Activated naive CD8-positive, alpha-beta T cell treated with anti-CD3 and anti-CD28 coated beads, Interleukin-2, amount 10 ng/mL, durations not matched to agents 7 days and 5 days (primary cell): Measurements from ENCODE around the gene SLC25A48. TPM values are rescaled to one million over a fixed set of nuclear protein-coding genes. Genes with fewer than 3 reads are reported as not detected.

Source experiments
- ATAC-seq: fragments of 150-1000 bp; cut with Tn5 transposase; one replicate; pipeline ENCODE4 v1.10.0; 2021; ENCODE audit warnings: low read depth, moderate library complexity
- POLR2A ChIA-PET: fragments of 350-600 bp; sonication (Branson Sonifier 250); formaldehyde crosslinking; loops from one replicate; lab custom pipeline; 2021; ENCODE audit warnings: antibody characterized with exemption; lab: Charles Lee
- DNase-seq: peaks from one replicate; pipeline ENCODE4 v3.0.0; 2021
- H3K27ac Mint-ChIP-seq: one replicate; pipeline ENCODE4 v1.8.0; 2022; ENCODE audit warnings: mild to moderate bottlenecking, mixed read lengths
- H3K27me3 Mint-ChIP-seq: one replicate; pipeline ENCODE4 v1.8.0; 2022; ENCODE audit warnings: mild to moderate bottlenecking, moderate library complexity, mixed read lengths
- H3K36me3 Mint-ChIP-seq: one replicate; pipeline ENCODE4 v1.8.0; 2021; ENCODE audit warnings: mild to moderate bottlenecking, mixed read lengths
- H3K4me1 Mint-ChIP-seq: one replicate; pipeline ENCODE4 v1.8.0; 2021; ENCODE audit warnings: mixed read lengths
- H3K4me3 Mint-ChIP-seq: one replicate; pipeline ENCODE4 v1.8.0; 2022; ENCODE audit warnings: mild to moderate bottlenecking, moderate library complexity, mixed read lengths
- H3K9me3 Mint-ChIP-seq: one replicate; pipeline ENCODE4 v1.8.0; 2021; ENCODE audit warnings: mixed read lengths
- total RNA-seq, 2 experiments: library from RNA; stranded (reverse); gene quantifications; one replicate each; pipeline ENCODE4 v1.2.3, GENCODE V29; 2021

SLC25A48 gene
- not detected for total RNA-seq

- H3K27ac Mint-ChIP-seq, result no peak within 1 kb of the TSS
- H3K27me3 Mint-ChIP-seq, result peaks cover 27% of the 10 kb centered on the region
- H3K4me1 Mint-ChIP-seq, result peaks cover 2% of the 10 kb centered on the region
- H3K36me3 Mint-ChIP-seq, result no peaks in the 10 kb centered on the region
- peaks cover 4% of the 10 kb centered on the region for H3K9me3 Mint-ChIP-seq
- POLR2A ChIA-PET, result no interaction called here
- ATAC-seq (peak; percentile 81), DNase-seq (peak; percentile 48)
- H3K4me3 Mint-ChIP-seq, result peak within 1 kb of the TSS; percentile 13
Observed at GRCh38 chr5:135834639-135835529, at the start of gene SLC25A48. SLC25A48 (plus strand) TSS chr5:135834663; CDS start chr5:135834848, 185 bp downstream.

- H3K27me3 Mint-ChIP-seq, result no peaks in the 10 kb centered on the region
- no peak overlapping the region for H3K27ac Mint-ChIP-seq
- H3K4me1 Mint-ChIP-seq, result no peaks in the 10 kb centered on the region
- POLR2A ChIA-PET, result no interaction called here
- no peak overlapping the region for H3K4me3 Mint-ChIP-seq
- ATAC-seq (no peak), DNase-seq (no peak)
- H3K9me3 Mint-ChIP-seq, result no peaks in the 10 kb centered on the region
- no peaks in the 10 kb centered on the region for H3K36me3 Mint-ChIP-seq
Observed at GRCh38 chr5:135800656-135801055, 33.8 kb upstream of the SLC25A48 start.

- POLR2A ChIA-PET, result no interaction called here
- no peak overlapping the region for H3K4me3 Mint-ChIP-seq
- H3K27ac Mint-ChIP-seq, result no peak overlapping the region
- no peaks in the 10 kb centered on the region for H3K9me3 Mint-ChIP-seq
- H3K27me3 Mint-ChIP-seq, result peaks cover 5% of the 10 kb centered on the region
- no peak for DNase-seq
- H3K36me3 Mint-ChIP-seq, result no peaks in the 10 kb centered on the region
- no peaks in the 10 kb centered on the region for H3K4me1 Mint-ChIP-seq
- no peak for ATAC-seq
Observed at GRCh38 chr5:135810188-135810943, 24.1 kb upstream of the SLC25A48 start.

GRCh38 chr5:135811007-135811406, 23.5 kb upstream of the SLC25A48 start:
- H3K4me3 Mint-ChIP-seq, result no peak overlapping the region
- no peaks in the 10 kb centered on the region for H3K4me1 Mint-ChIP-seq
- no peak overlapping the region for H3K27ac Mint-ChIP-seq
- DNase-seq (no peak), ATAC-seq (no peak)
- H3K27me3 Mint-ChIP-seq, result peaks cover 5% of the 10 kb centered on the region
- no peaks in the 10 kb centered on the region for H3K36me3 Mint-ChIP-seq
- no peaks in the 10 kb centered on the region for H3K9me3 Mint-ChIP-seq
- POLR2A ChIA-PET, result no interaction called here

- DNase-seq (no peak), ATAC-seq (no peak)
- Mint-ChIP-seq H3K4me3 (no peak overlapping the region), H3K4me1 (no peaks in the 10 kb centered on the region), H3K9me3 (no peaks in the 10 kb centered on the region), H3K27ac (no peak overlapping the region), H3K36me3 (no peaks in the 10 kb centered on the region), H3K27me3 (peaks cover 16% of the 10 kb centered on the region)
- POLR2A ChIA-PET, result no interaction called here
Observed at GRCh38 chr5:135813758-135814157, 20.7 kb upstream of the SLC25A48 start.

GRCh38 chr5:135814316-135814715, 20.1 kb upstream of the SLC25A48 start:
- no peak for DNase-seq
- H3K36me3 Mint-ChIP-seq, result no peaks in the 10 kb centered on the region
- H3K4me3 Mint-ChIP-seq, result no peak overlapping the region
- H3K9me3 Mint-ChIP-seq, result no peaks in the 10 kb centered on the region
- no peak for ATAC-seq
- peaks cover 20% of the 10 kb centered on the region for H3K27me3 Mint-ChIP-seq
- H3K27ac Mint-ChIP-seq, result no peak overlapping the region
- no peaks in the 10 kb centered on the region for H3K4me1 Mint-ChIP-seq
- POLR2A ChIA-PET, result no interaction called here

GRCh38 chr5:135814812-135815211, 19.7 kb upstream of the SLC25A48 start:
- Mint-ChIP-seq H3K4me3 (no peak overlapping the region), H3K9me3 (no peaks in the 10 kb centered on the region), H3K27ac (no peak overlapping the region), H3K36me3 (no peaks in the 10 kb centered on the region), H3K27me3 (peaks cover 19% of the 10 kb centered on the region), H3K4me1 (no peaks in the 10 kb centered on the region)
- ATAC-seq, result no peak
- DNase-seq, result no peak
- POLR2A ChIA-PET, result no interaction called here

GRCh38 chr5:135821061-135821801, 13.2 kb upstream of the SLC25A48 start:
- Mint-ChIP-seq H3K36me3 (no peaks in the 10 kb centered on the region), H3K4me1 (no peaks in the 10 kb centered on the region), H3K9me3 (no peaks in the 10 kb centered on the region), H3K27ac (no peak overlapping the region), H3K27me3 (peaks cover 15% of the 10 kb centered on the region), H3K4me3 (no peak overlapping the region)
- ATAC-seq (no peak), DNase-seq (no peak)
- POLR2A ChIA-PET, result no interaction called here

GRCh38 chr5:135821802-135822201, 12.7 kb upstream of the SLC25A48 start:
- H3K4me3 Mint-ChIP-seq, result no peak overlapping the region
- no peaks in the 10 kb centered on the region for H3K9me3 Mint-ChIP-seq
- no peaks in the 10 kb centered on the region for H3K4me1 Mint-ChIP-seq
- POLR2A ChIA-PET, result no interaction called here
- DNase-seq (no peak), ATAC-seq (no peak)
- H3K27ac Mint-ChIP-seq, result no peak overlapping the region
- H3K27me3 Mint-ChIP-seq, result peaks cover 13% of the 10 kb centered on the region
- H3K36me3 Mint-ChIP-seq, result no peaks in the 10 kb centered on the region

- no peaks in the 10 kb centered on the region for H3K4me1 Mint-ChIP-seq
- H3K4me3 Mint-ChIP-seq, result no peak overlapping the region
- POLR2A ChIA-PET, result no interaction called here
- DNase-seq (no peak), ATAC-seq (no peak)
- H3K9me3 Mint-ChIP-seq, result no peaks in the 10 kb centered on the region
- no peak overlapping the region for H3K27ac Mint-ChIP-seq
- H3K36me3 Mint-ChIP-seq, result no peaks in the 10 kb centered on the region
- H3K27me3 Mint-ChIP-seq, result peaks cover 13% of the 10 kb centered on the region
Observed at GRCh38 chr5:135822286-135822685, 12.2 kb upstream of the SLC25A48 start.

- DNase-seq, result no peak
Observed at GRCh38 chr5:135822959-135823358, 11.5 kb upstream of the SLC25A48 start.

GRCh38 chr5:135823881-135824280, 10.6 kb upstream of the SLC25A48 start:
- Mint-ChIP-seq H3K27ac (no peak overlapping the region), H3K36me3 (no peaks in the 10 kb centered on the region), H3K27me3 (peaks cover 3% of the 10 kb centered on the region), H3K4me3 (no peak overlapping the region), H3K4me1 (no peaks in the 10 kb centered on the region), H3K9me3 (no peaks in the 10 kb centered on the region)
- POLR2A ChIA-PET, result no interaction called here
- ATAC-seq, result no peak
- no peak for DNase-seq

More at GRCh38 chr5:135822959-135823358, 11.5 kb upstream of the SLC25A48 start:
- Mint-ChIP-seq H3K27me3 (peaks cover 10% of the 10 kb centered on the region), H3K4me3 (no peak overlapping the region), H3K36me3 (no peaks in the 10 kb centered on the region), H3K4me1 (no peaks in the 10 kb centered on the region), H3K27ac (no peak overlapping the region), H3K9me3 (no peaks in the 10 kb centered on the region)
- POLR2A ChIA-PET, result no interaction called here
- ATAC-seq, result no peak

GRCh38 chr5:135824541-135825041, 9.9 kb upstream of the SLC25A48 start:
- Mint-ChIP-seq H3K27me3 (no peaks in the 10 kb centered on the region), H3K36me3 (no peaks in the 10 kb centered on the region), H3K27ac (no peak overlapping the region), H3K4me3 (no peak overlapping the region), H3K4me1 (no peaks in the 10 kb centered on the region), H3K9me3 (no peaks in the 10 kb centered on the region)
- POLR2A ChIA-PET, result no interaction called here
- no peak for DNase-seq
- no peak for ATAC-seq
